Measurements from ENCODE around the gene NRCAM. TPM values are rescaled to one million over a fixed set of nuclear protein-coding genes. Genes with fewer than 3 reads are reported as not detected.

NRCAM gene
- total RNA-seq, 1 donor from 2014 or later = 1.1 TPM

GRCh38 chr7:108321359-108321758, 134.9 kb downstream of the NRCAM start:
- DNase-seq (ENCODE audit: low spot score) = no peak
- no peak for ATAC-seq

GRCh38 chr7:108316708-108317107, 139.5 kb downstream of the NRCAM start:
- ATAC-seq = no peak
- DNase-seq (ENCODE audit: low spot score) = no peak

GRCh38 chr7:108314551-108314950, 141.7 kb downstream of the NRCAM start:
- DNase-seq (ENCODE audit: low spot score) (no peak), ATAC-seq (no peak)

- no peak for DNase-seq (ENCODE audit: low spot score)
- ATAC-seq = no peak
Observed at GRCh38 chr7:108314049-108314448, 142.2 kb downstream of the NRCAM start.

GRCh38 chr7:108313086-108313485, 143.2 kb downstream of the NRCAM start:
- ATAC-seq (no peak), DNase-seq (ENCODE audit: low spot score) (no peak)

GRCh38 chr7:108311446-108312168, 144.6 kb downstream of the NRCAM start:
- DNase-seq (ENCODE audit: low spot score) (no peak), ATAC-seq (no peak)

GRCh38 chr7:108310351-108310750, 145.9 kb downstream of the NRCAM start:
- ATAC-seq (peak; percentile 25), DNase-seq (ENCODE audit: low spot score) (no peak)

GRCh38 chr7:108308903-108309302, 147.3 kb downstream of the NRCAM start:
- no peak for ATAC-seq
- DNase-seq (ENCODE audit: low spot score) = no peak

GRCh38 chr7:108308276-108308675, 148.0 kb downstream of the NRCAM start:
- DNase-seq (ENCODE audit: low spot score) = no peak
- ATAC-seq = no peak

GRCh38 chr7:108307595-108307994, 148.6 kb downstream of the NRCAM start:
- no peak for ATAC-seq
- DNase-seq (ENCODE audit: low spot score) = no peak

- no peak for ATAC-seq
Observed at GRCh38 chr7:108307194-108307593, 149.0 kb downstream of the NRCAM start.

GRCh38 chr7:108303332-108303731, 152.9 kb downstream of the NRCAM start:
- DNase-seq (ENCODE audit: low spot score) (no peak), ATAC-seq (no peak)

More at GRCh38 chr7:108307194-108307593, 149.0 kb downstream of the NRCAM start:
- no peak for DNase-seq (ENCODE audit: low spot score)

GRCh38 chr7:108301387-108301786, 154.8 kb downstream of the NRCAM start:
- ATAC-seq (no peak), DNase-seq (ENCODE audit: low spot score) (no peak)

GRCh38 chr7:108299251-108299973, 156.8 kb downstream of the NRCAM start:
- DNase-seq (ENCODE audit: low spot score) (no peak), ATAC-seq (no peak)

- ATAC-seq (no peak), DNase-seq (ENCODE audit: low spot score) (no peak)
Observed at GRCh38 chr7:108296911-108297310, 159.3 kb downstream of the NRCAM start.

- DNase-seq (ENCODE audit: low spot score) (no peak), ATAC-seq (peak; percentile 60)
Observed at GRCh38 chr7:108294595-108294994, 161.6 kb downstream of the NRCAM start.

GRCh38 chr7:108293149-108293612, 163.1 kb downstream of the NRCAM start:
- no peak for DNase-seq (ENCODE audit: low spot score)

GRCh38 chr7:108292541-108292940, 163.7 kb downstream of the NRCAM start:
- no peak for ATAC-seq

More at GRCh38 chr7:108293149-108293612, 163.1 kb downstream of the NRCAM start:
- peak; percentile 53 for ATAC-seq

GRCh38 chr7:108291791-108292440, 164.3 kb downstream of the NRCAM start:
- DNase-seq (ENCODE audit: low spot score) = no peak
- no peak for ATAC-seq

More at GRCh38 chr7:108292541-108292940, 163.7 kb downstream of the NRCAM start:
- DNase-seq (ENCODE audit: low spot score) = no peak

- no peak for DNase-seq (ENCODE audit: low spot score)
- no peak for ATAC-seq
Observed at GRCh38 chr7:108291152-108291508, 165.1 kb downstream of the NRCAM start.

GRCh38 chr7:108290459-108291151, 165.6 kb downstream of the NRCAM start:
- peak; percentile 25 for ATAC-seq

More at GRCh38 chr7:108290459-108291151, 165.6 kb downstream of the NRCAM start:
- no peak for DNase-seq (ENCODE audit: low spot score)
